NCI-H187 treated with DMSO at 0.1 percent for 48 hours (cell line): ENCODE data around the gene DHX30.

Experiments
- DNase-seq: peaks from one replicate; lab custom pipeline; 2025; lab: John Stamatoyannopoulos, UW

The DHX30 gene

GRCh38 chr3:47852604-47853602, 50.0 kb downstream of the DHX30 start:
- no peak for DNase-seq

- DNase-seq = no peak
These were observed 51.3 kb downstream of the DHX30 start for GRCh38 chr3:47854267-47854666.

DNA sequence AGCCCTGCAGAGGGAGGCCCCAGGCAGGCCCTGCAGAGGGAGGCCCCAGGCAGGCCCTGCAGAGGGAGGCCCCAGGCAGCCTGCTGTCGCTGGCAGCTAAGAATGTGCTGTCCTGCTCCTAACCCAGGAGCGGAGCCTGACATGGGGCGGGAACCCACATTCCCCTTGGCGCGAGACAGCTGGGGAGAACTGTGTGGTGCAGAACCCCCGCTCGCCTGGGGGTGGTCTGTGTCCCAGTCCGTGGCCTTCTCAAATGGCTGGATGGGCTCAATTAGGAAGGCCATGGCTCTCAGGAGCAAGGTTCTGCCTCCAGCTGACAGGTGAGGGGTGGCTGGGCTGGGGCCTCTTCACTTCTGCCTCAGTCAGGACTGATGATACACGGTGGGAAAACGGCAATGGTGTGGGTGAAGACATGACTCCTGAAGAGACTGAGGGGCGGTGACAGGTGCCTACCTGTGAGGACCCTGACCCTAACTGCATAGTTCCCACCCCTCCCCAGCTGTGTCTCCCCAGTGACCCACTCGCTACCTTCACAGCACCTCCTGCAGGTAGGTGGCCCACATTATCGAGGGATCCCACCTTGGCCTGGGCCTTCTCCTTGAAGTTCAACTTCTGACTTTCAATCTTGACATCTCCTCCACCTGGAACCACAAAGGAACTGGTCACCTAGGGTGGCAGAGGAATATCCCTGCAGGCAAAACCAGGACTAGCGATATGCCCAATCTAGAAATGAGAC, 52.0 kb downstream of the DHX30 start:
- no peak for DNase-seq

DNA sequence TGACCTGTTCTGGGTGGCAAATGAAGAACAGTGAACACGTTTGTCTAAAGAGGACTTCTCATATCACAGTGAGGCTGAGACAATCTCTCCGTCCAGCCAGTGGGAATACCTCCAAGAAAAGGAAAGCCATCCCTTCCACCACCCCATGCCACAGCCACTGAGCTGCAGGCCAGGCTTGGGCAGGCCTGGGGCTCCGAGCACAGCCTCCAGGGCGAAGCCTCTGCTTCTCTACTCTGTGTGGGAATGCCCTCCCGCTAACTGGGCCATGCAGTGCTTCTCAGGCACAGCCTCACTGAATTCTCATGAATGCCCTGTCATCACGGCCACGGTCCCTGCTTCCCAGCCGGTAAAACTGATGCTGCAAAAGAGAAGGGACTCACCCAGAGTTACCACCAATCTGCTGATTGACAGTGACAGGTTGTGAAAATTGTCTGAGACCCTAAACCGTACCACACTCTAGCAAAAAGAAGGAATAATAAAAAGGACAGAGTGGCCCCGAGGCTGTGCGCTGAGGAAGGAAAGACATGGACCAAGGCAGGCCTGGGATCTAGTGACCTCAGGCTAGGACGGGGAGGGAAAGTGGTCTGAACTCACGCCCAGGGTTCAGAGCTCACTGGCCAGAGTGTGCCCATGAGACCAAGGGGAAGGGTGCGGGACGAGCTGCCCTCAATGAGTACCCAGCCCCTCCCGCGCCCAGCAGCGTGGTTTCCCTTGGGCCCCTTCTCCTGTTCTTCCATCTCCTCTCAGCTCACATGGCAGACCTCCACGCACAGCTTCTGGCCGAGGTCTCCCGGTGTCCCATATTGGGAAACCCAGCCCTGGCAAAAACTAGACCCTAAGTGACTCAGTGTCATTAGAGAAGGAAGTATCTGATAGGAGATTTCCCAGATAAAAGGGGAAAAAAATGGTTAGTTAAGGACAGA, 52.8 kb downstream of the DHX30 start:
- DNase-seq = no peak

DNA sequence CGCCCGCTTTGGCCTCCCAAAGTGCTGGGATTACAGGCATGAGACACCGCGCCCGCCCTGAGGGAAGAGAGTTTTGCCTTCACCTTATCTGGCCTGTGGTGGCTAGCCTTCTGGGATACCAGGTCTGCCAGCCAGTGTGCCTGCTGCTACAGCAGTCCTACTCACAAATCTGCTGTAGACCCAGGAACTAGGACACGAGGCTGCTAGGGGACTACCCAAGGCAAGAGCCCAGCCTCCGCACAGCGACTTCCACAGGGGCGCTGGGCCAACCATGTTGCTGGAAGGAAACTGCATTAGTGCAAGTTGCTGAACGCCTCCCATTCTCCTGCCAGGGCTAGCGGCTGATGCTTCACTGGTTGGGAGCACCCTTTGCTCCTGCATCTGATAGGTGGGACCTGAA, 53.7 kb downstream of the DHX30 start:
- DNase-seq = no peak

GRCh38 chr3:47857151-47857550, 54.2 kb downstream of the DHX30 start:
- no peak for DNase-seq

GRCh38 chr3:47859956-47860605, 57.1 kb downstream of the DHX30 start:
- DNase-seq = no peak

- DNase-seq = no peak
These were observed 60.6 kb downstream of the DHX30 start for GRCh38 chr3:47863391-47864128.

- DNase-seq = no peak
These were observed 62.3 kb downstream of the DHX30 start for GRCh38 chr3:47865192-47865591.

- DNase-seq = no peak
These were observed 64.6 kb downstream of the DHX30 start for GRCh38 chr3:47867451-47868044.

DNA sequence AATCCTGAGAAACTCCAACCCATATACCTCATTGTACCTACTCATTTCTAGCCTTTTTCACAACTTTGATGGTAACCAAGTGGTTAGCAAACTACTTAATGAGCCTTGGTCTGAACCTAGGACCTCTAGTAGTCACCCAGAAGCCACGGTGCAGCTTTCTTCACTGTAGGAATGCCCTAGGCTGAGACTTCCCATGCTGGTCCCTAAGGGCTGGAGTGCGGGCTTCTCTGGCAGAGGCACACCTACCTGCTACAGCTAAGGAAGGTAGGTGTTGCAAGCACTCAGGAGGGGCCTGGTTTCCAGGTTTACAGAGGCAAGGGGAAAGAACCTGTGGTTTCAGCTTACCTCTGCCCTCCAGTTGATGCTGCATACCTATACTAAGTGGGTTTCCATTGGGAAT, 65.4 kb downstream of the DHX30 start:
- DNase-seq = no peak

GRCh38 chr3:47870156-47870555, 67.2 kb downstream of the DHX30 start:
- DNase-seq = no peak

DNA sequence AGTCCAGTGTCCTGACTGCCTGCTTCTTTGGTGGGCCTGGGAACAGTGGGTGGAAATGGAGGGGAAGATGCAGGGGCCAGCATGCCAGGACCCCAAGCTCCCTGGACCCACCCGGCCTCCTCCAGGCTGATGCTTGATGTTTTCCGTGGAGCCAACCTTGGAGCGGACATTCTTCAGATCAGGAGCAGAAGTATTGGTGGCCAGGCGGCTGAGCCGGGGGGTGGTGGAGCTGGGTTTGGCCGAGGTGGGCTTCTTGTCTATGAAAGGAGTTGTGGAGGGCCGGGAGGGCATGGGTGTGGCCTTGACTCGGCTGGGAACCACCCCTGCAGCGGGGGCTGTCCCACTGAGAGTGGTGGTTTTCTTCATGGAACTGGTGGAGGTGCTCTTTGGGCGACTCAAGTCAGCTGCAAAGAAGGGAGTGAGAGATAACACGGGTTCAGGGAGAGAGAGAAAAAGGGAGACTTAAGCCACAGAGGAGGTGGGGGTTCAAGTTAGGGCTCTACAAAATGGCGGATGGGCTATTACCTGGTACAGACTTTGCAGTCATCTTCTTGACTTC, 67.8 kb downstream of the DHX30 start:
- DNase-seq = no peak

- DNase-seq = no peak
These were observed 68.5 kb downstream of the DHX30 start for GRCh38 chr3:47871389-47871788.

GRCh38 chr3:47872916-47873315, 70.0 kb downstream of the DHX30 start:
- DNase-seq = no peak

DNA sequence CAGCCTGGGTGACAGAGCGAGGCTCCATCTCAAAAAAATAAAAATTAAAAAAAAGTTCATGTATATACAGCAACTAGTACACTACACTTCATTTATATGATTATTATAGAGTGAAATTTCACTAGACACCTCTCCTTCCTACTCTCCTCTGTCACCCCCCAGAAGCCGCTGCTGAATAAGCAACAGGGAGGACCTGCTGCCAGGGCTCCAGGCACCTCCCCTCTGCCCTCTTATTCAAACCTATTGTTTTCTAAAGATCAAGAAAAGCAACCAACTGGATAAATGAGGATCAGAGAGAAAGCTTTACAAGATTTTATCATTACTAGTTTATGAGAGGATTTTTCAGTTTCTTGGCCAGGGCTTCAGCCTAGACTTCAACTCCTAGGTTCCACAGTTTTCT, 71.5 kb downstream of the DHX30 start:
- no peak for DNase-seq

DNA sequence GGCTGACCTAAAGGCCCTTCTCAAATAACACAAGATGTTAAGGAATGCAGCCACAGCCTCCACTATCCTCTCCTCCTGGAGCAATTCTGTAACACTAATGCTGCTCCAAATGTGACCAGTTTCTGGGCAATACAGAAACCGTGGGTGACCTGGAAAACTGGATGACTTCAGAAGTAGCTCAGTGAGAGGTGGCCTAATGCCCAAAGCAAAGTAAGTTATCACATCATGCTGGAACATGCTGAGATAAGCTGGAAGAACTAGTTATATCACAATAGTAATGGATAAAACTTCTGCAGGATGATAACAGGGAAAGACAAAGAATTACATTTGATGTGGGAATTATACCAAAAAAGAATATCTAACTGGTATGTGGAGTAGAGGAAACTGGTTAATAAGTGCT, 72.0 kb downstream of the DHX30 start:
- DNase-seq = no peak

DNA sequence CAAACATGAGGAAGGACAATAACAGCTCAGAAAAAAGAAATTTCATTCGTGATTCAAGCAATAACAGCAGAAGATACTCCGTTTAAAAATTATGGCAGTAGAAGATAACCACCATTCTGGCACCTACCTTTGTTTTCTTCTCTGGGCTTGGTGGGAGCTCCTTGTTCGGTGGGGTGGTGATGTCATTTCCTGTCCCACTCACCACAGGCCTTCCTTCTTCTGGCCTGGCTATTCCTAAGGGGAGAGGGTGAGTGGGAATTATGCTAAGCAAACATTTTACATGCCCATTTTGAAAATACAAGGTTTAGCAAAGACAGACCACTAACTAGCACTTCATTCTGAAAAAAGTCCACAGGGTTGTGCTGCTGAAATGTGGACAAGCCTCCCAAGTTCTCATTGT, 74.4 kb downstream of the DHX30 start:
- no peak for DNase-seq

GRCh38 chr3:47877719-47878118, 74.8 kb downstream of the DHX30 start:
- DNase-seq = no peak

DNA sequence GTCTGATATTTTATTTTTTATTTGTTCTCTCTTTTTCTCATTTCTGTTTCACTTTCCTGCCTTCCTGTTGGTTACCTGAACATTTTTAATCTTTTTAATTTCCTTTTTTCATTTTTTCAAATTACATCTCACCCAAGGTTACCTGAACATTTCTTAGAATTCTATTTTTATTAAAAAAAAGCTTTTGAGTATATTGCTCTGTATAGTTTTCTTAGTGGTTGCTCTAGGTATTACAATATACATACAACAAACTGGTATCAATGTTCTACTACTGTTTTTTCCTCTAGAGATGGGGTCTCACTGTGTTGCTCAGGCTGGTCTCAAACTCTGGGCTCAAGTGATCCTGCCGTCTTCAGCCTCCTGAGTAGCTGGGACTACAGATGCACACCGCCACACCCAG, 79.4 kb downstream of the DHX30 start:
- DNase-seq = no peak
